ENCODE measurements around the gene PPP2R2B. TPM values are rescaled to one million over a fixed set of nuclear protein-coding genes. Genes with fewer than 3 reads are reported as not detected.

Gene PPP2R2B
- polyA plus RNA-seq, 3 donors = 0.08 TPM; not detected in 2

DNA sequence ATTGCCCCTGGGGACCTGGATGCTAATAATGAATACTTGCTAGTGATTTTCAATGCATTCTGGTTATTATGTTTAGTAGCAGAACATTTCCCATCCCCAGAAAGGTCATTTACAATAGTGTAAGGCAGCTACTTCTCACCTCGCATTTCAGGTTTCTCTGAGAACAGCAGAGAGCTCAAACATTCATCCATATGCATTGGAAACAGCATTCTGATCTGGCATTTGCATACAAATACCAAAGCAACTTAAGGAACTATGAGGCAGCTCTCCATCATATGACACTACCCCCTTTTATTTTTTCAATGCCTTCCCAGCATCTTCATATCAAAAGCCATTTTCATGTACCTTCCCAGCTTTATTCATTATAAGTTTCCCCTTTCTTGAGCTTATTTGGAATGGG is 6.4 kb downstream of the PPP2R2B start:
- H3K9ac ChIP-seq (ENCODE audit: insufficient read depth, low read length, poor library complexity, severe bottlenecking) = no peak overlapping the region
- H3K4me2 ChIP-seq (replicated peaks; ENCODE audit: extremely low read depth, low read length, poor library complexity, severe bottlenecking) = no peak overlapping the region
- H4K20me1 ChIP-seq (ENCODE audit: insufficient read depth, low read length) = no peaks in the 10 kb centered on the region
- DNase-seq = no peak
- no peak overlapping the region for H3K27ac ChIP-seq (ENCODE audit: low read depth in 1 of 2, low read length in 2 of 2)
- no peaks in the 10 kb centered on the region for H3K79me2 ChIP-seq (ENCODE audit: insufficient read depth, low read length)
- H3K36me3 Mint-ChIP-seq = no peaks in the 10 kb centered on the region
- peaks cover 17 to 21% of the 10 kb centered on the region in 2 donors for H3K27me3 ChIP-seq (ENCODE audit: control insufficient read depth in 2 of 2, insufficient read depth in 2 of 2, low read length in 2 of 2)
- no peak overlapping the region for H3K4me3 Mint-ChIP-seq
- 91% methylated on average over 1 of the region's 1 CpG for WGBS (ENCODE audit: insufficient coverage)
- intact Hi-C loops (cut with micrococcal nuclease) = no loop called here
- no peaks in the 10 kb centered on the region for H3K9me3 ChIP-seq (replicated peaks in 1 of 2; ENCODE audit: control insufficient read depth in 1 of 2, insufficient read depth in 1 of 2, low read length in 2 of 2)
- no peaks in the 10 kb centered on the region for H3K9me3 Mint-ChIP-seq
- H2AFZ ChIP-seq (ENCODE audit: insufficient read depth, low read depth, low read length, poor library complexity, severe bottlenecking) = no peak overlapping the region
- no peaks in the 10 kb centered on the region for H3K36me3 ChIP-seq (replicated peaks in 1 of 2; ENCODE audit: control insufficient read depth in 1 of 2, insufficient read depth in 2 of 2, low read length in 2 of 2)
- TF ChIP-seq, protein P1, sequence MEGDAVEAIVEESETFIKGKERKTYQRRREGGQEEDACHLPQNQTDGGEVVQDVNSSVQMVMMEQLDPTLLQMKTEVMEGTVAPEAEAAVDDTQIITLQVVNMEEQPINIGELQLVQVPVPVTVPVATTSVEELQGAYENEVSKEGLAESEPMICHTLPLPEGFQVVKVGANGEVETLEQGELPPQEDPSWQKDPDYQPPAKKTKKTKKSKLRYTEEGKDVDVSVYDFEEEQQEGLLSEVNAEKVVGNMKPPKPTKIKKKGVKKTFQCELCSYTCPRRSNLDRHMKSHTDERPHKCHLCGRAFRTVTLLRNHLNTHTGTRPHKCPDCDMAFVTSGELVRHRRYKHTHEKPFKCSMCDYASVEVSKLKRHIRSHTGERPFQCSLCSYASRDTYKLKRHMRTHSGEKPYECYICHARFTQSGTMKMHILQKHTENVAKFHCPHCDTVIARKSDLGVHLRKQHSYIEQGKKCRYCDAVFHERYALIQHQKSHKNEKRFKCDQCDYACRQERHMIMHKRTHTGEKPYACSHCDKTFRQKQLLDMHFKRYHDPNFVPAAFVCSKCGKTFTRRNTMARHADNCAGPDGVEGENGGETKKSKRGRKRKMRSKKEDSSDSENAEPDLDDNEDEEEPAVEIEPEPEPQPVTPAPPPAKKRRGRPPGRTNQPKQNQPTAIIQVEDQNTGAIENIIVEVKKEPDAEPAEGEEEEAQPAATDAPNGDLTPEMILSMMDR (IDR thresholded peaks at IDR 0.05) = no peak
- peaks cover 0 to 2% of the 10 kb centered on the region in 2 donors for H3K4me1 ChIP-seq (ENCODE audit: control insufficient read depth in 1 of 2, insufficient read depth in 2 of 2, low read length in 2 of 2)
- H3K27ac Mint-ChIP-seq = no peak overlapping the region
- H3K27me3 Mint-ChIP-seq (ENCODE audit: low read depth in 3 of 3) = peaks cover 23 to 24% (median 23%) of the 10 kb centered on the region in 3 donors
- peaks cover 4% of the 10 kb centered on the region for H3K4me1 Mint-ChIP-seq
- H3K4me3 ChIP-seq (replicated peaks in 1 of 3; ENCODE audit: low read depth in 2 of 3, low read length in 3 of 3) = no peak overlapping the region

DNA sequence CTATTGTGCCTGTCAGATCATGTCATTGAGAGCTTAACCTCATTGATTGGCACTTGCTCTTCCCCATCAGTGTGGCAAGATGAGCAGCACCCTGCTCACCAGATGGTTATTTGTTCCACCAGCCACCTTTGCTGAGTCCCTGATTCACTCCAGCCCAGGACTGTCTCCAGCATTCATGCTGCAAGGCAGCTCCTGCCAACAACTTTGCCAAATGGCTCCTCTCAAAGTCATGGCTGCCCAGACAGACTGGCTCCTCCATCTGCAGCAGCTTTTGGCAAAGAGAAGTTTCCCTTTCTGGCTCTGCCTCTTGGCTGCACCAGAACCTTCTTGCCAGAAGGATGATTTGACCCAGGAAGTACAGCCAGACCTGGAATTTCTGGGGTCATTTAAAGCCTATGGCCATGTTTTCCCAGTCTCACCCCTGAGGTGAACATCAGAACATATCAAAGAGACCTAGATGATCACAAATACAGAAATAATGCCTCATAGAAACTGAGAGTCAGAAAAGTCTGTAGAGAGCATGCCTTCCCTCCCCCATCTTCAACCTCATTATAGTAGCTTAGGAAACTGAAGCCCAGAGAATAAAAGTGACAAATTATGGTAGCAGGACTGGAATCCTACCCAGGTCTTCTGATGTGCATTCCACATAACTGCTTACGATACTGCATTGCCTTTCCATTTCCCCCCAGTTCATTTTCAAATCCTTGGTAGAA is 10.4 kb downstream of the PPP2R2B start:
- no peaks in the 10 kb centered on the region for H3K4me1 Mint-ChIP-seq
- no CpG with 5 or more reads among the region's 1 CpG for WGBS (ENCODE audit: insufficient coverage)

More for the DNA sequence above, 10.4 kb downstream of the PPP2R2B start:
- no peak overlapping the region for H3K27ac ChIP-seq (ENCODE audit: low read depth in 1 of 2, low read length in 2 of 2)
- peaks cover 0 to 1% (median 0%) of the 10 kb centered on the region in 3 donors for H3K27me3 Mint-ChIP-seq (ENCODE audit: low read depth in 3 of 3)
- no peak overlapping the region for H3K27ac Mint-ChIP-seq
- no peak for DNase-seq
- no peak overlapping the region for H2AFZ ChIP-seq (ENCODE audit: insufficient read depth, low read depth, low read length, poor library complexity, severe bottlenecking)
- TF ChIP-seq, protein P1 (IDR thresholded peaks at IDR 0.05) = no peak
- no peaks in the 10 kb centered on the region for H3K4me1 ChIP-seq (ENCODE audit: control insufficient read depth in 1 of 2, insufficient read depth in 2 of 2, low read length in 2 of 2)
- no peaks in the 10 kb centered on the region for H3K9me3 Mint-ChIP-seq
- no peaks in the 10 kb centered on the region for H3K79me2 ChIP-seq (ENCODE audit: insufficient read depth, low read length)
- H3K4me2 ChIP-seq (replicated peaks; ENCODE audit: extremely low read depth, low read length, poor library complexity, severe bottlenecking) = no peak overlapping the region
- no peak overlapping the region for H3K9ac ChIP-seq (ENCODE audit: insufficient read depth, low read length, poor library complexity, severe bottlenecking)
- H3K4me3 Mint-ChIP-seq = no peak overlapping the region
- H4K20me1 ChIP-seq (ENCODE audit: insufficient read depth, low read length) = no peaks in the 10 kb centered on the region
- no peak overlapping the region for H3K4me3 ChIP-seq (replicated peaks in 1 of 3; ENCODE audit: low read depth in 2 of 3, low read length in 3 of 3)
- H3K36me3 Mint-ChIP-seq = no peaks in the 10 kb centered on the region
- intact Hi-C loops (cut with micrococcal nuclease) = no loop called here
- no peaks in the 10 kb centered on the region for H3K36me3 ChIP-seq (replicated peaks in 1 of 2; ENCODE audit: control insufficient read depth in 1 of 2, insufficient read depth in 2 of 2, low read length in 2 of 2)
- H3K9me3 ChIP-seq (replicated peaks in 1 of 2; ENCODE audit: control insufficient read depth in 1 of 2, insufficient read depth in 1 of 2, low read length in 2 of 2) = no peaks in the 10 kb centered on the region
- H3K27me3 ChIP-seq (ENCODE audit: control insufficient read depth in 2 of 2, insufficient read depth in 2 of 2, low read length in 2 of 2) = no peaks in the 10 kb centered on the region
